Measurements from ENCODE around the gene RTKN. TPM values are rescaled to one million over a fixed set of nuclear protein-coding genes. Genes with fewer than 3 reads are reported as not detected.

Gene RTKN
- total RNA-seq, 1 experiment from 2014 or later: 87.1 TPM

DNA sequence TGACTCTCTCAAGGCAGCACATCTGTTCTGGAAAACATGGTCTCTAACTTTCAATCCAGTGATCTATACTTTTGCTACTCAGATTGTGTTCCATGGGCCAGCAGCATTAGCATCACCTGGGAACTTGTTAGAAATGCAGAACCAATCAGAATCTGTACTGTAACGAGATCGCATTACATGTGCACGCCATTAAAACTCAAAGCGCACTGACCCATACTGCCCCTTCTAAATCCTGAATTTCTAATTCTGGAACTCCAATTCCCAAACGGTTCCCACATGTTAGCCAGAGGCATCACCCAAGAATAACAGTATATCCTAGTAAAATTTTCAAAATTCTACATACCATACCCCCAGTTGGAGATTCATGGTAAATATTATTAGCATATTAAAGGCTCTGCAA, 51.1 kb downstream of the RTKN start:
- no peaks in the 10 kb centered on the region for H3K9me3 Mint-ChIP-seq

More for the DNA sequence above, 51.1 kb downstream of the RTKN start:
- H3K79me1 ChIP-seq (ENCODE audit: insufficient read depth, low read depth, low read length, poor library complexity, severe bottlenecking): no peaks in the 10 kb centered on the region
- no peak overlapping the region for H3K23ac ChIP-seq (ENCODE audit: insufficient read length, low read depth, low read length)
- no peaks in the 10 kb centered on the region for H3K27me3 ChIP-seq (ENCODE audit: insufficient read depth, low read length)
- H3K4me3 Mint-ChIP-seq: peak overlapping the region; percentile 84 to 90
- no peak overlapping the region for H3T11ph ChIP-seq (ENCODE audit: low read length)
- H2BK5ac ChIP-seq (ENCODE audit: insufficient read length, low read length): no peak overlapping the region
- H3K9me3 ChIP-seq (ENCODE audit: control insufficient read depth, low read depth, low read length): no peaks in the 10 kb centered on the region
- H4K91ac ChIP-seq (ENCODE audit: insufficient read length, low read depth, low read length): no peak overlapping the region
- H4K8ac ChIP-seq (replicated peaks; ENCODE audit: insufficient read length, low read depth, low read length): no peak overlapping the region
- no peak overlapping the region for H2AK5ac ChIP-seq (ENCODE audit: insufficient read length, low read length)
- H2BK15ac ChIP-seq (ENCODE audit: low read depth, low read length): no peak overlapping the region
- peaks cover 7% of the 10 kb centered on the region for H3K23me2 ChIP-seq (ENCODE audit: insufficient read length, low read depth, low read length, poor library complexity, severe bottlenecking)
- H3K14ac ChIP-seq (ENCODE audit: insufficient read depth, low read length): no peak overlapping the region
- peaks cover 1% of the 10 kb centered on the region for H3K27me3 Mint-ChIP-seq (ENCODE audit: low read depth)
- no peak overlapping the region for H3K27ac ChIP-seq (ENCODE audit: insufficient read length, low read depth, low read length)
- peaks cover 0 to 6% of the 10 kb centered on the region in 2 experiments; a peak in 3 of 4 replicates for H3K4me1 Mint-ChIP-seq
- H4K20me1 ChIP-seq (ENCODE audit: control insufficient read depth, insufficient read depth, insufficient read length): no peaks in the 10 kb centered on the region
- peaks cover 4% of the 10 kb centered on the region; the same call in 1 of the 2 replicates for H3K4me1 ChIP-seq (ENCODE audit: insufficient read depth, low read length)
- H3K36me3 Mint-ChIP-seq (ENCODE audit: insufficient read depth in 1 of 3, low read depth in 3 of 3): no peaks in the 10 kb centered on the region
- no peak overlapping the region for H2AFZ ChIP-seq (ENCODE audit: low read length)
- H3K9ac ChIP-seq (ENCODE audit: extremely low read depth, insufficient read length, low read length): no peak overlapping the region
- H2BK12ac ChIP-seq (ENCODE audit: insufficient read length, low read depth, low read length): no peak overlapping the region
- no peak overlapping the region for H2BK20ac ChIP-seq (ENCODE audit: low read depth, low read length, poor library complexity, severe bottlenecking)
- peaks cover 18% of the 10 kb centered on the region; the same call in 1 of the 2 replicates for H3K79me2 ChIP-seq (ENCODE audit: insufficient read depth, low read length)
- no peak overlapping the region for H3K27ac Mint-ChIP-seq
- H2BK120ac ChIP-seq (ENCODE audit: low read depth, low read length, poor library complexity, severe bottlenecking): no peak overlapping the region
- H3K4me2 ChIP-seq (ENCODE audit: insufficient read depth, insufficient read length, low read length): peak overlapping the region; percentile 96
- no peak overlapping the region for H3K56ac ChIP-seq (ENCODE audit: insufficient read length, low read depth, low read length)
- no peak overlapping the region for H3K4ac ChIP-seq (ENCODE audit: low read depth, low read length)
- H3K18ac ChIP-seq (ENCODE audit: insufficient read length, low read depth, low read length): no peak overlapping the region
- WGBS (ENCODE audit: extremely low coverage, insufficient read length, low lambda C conversion rate): no CpG with 5 or more reads among the region's 5 CpGs
- no peak overlapping the region for H4K5ac ChIP-seq (ENCODE audit: insufficient read length, low read depth, low read length)
- TF ChIP-seq, protein P1, sequence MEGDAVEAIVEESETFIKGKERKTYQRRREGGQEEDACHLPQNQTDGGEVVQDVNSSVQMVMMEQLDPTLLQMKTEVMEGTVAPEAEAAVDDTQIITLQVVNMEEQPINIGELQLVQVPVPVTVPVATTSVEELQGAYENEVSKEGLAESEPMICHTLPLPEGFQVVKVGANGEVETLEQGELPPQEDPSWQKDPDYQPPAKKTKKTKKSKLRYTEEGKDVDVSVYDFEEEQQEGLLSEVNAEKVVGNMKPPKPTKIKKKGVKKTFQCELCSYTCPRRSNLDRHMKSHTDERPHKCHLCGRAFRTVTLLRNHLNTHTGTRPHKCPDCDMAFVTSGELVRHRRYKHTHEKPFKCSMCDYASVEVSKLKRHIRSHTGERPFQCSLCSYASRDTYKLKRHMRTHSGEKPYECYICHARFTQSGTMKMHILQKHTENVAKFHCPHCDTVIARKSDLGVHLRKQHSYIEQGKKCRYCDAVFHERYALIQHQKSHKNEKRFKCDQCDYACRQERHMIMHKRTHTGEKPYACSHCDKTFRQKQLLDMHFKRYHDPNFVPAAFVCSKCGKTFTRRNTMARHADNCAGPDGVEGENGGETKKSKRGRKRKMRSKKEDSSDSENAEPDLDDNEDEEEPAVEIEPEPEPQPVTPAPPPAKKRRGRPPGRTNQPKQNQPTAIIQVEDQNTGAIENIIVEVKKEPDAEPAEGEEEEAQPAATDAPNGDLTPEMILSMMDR (conservative IDR thresholded peaks at IDR 0.05): no peak
- no peak for DNase-seq
